ENCODE results near the gene IRF3.

IRF3 gene

GRCh38 chr19:49687566-49688316 is 22.1 kb upstream of the IRF3 start:
- DNase-seq (ENCODE audit: low spot score), result no peak

DNA sequence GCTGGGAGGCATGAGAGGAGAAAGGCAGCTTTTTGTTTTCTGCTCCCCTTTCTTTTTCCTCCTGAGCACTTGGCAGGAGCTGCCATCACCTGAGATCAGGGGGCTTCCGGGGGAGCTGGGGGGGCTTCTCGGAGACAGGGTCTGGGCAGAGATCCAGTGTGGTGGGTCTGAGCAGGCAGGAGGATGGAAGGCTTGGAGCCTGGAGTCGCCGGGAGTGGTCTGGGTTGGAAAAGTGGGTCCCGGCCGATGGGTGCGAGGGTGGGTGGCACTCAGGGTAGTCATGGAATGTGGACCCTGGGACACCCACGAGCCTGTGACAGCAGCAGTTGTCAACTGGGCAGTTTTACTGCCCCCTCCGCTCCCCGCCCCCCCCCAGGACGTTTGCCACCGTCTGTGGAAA is 21.5 kb upstream of the IRF3 start:
- DNase-seq (ENCODE audit: low spot score), result no peak

DNA sequence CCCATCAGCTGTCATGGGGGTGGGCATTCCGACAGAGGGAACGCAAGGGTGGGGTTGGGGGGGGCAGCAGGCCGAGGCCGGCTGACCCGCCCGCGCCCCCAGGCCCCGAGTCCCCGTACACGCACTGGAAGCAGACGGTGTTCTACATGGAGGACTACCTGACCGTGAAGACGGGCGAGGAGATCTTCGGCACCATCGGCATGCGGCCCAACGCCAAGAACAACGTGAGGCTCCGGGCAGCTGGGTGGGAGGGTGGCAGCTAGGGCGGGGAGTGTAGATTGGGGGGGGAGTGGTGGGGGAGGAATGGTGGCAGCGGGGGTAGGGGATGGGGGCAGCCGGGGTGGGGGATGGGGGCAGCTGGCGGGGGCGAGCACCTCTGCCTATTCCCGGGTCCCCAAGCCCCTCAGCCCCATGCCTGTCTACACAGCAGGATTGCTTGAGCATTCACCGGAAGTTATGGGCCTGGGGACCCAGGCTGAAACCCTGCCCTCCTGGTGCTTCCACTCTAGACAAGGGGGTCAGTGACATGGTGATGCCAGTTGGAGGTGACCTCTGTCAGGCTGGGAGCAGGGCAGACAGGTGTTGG is 20.9 kb upstream of the IRF3 start:
- no peak for DNase-seq (ENCODE audit: low spot score)

DNA sequence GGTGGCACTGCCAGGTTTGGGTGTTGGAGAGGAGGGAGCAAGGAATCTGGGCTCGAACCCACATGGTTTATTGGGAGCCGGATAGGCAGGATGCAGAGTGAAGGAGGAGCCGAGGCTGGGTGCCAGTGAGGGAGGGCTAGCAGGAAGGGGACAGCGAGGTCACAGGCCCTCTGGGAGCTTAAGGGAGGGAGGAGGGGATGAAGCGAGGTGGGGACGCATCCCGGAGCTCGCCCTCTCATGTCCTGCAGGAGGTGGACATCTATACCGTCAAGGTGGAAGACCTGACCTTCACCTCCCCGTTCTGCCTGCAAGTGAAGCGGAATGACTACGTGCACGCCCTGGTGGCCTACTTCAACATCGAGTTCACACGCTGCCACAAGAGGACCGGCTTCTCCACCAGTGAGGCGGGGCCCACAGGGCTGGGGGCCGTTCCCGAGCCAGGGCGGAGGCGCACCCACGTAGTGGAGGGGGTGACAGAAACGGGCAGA is 20.2 kb upstream of the IRF3 start:
- DNase-seq (ENCODE audit: low spot score), result no peak

GRCh38 chr19:49684983-49685553 is 19.4 kb upstream of the IRF3 start:
- DNase-seq (ENCODE audit: low spot score), result no peak

- DNase-seq (ENCODE audit: low spot score), result no peak
These were observed 18.8 kb upstream of the IRF3 start for GRCh38 chr19:49684251-49684982.

GRCh38 chr19:49683814-49684250 is 18.2 kb upstream of the IRF3 start:
- DNase-seq (ENCODE audit: low spot score), result no peak

- no peak for DNase-seq (ENCODE audit: low spot score)
These were observed 16.6 kb upstream of the IRF3 start for GRCh38 chr19:49682274-49682673.

DNA sequence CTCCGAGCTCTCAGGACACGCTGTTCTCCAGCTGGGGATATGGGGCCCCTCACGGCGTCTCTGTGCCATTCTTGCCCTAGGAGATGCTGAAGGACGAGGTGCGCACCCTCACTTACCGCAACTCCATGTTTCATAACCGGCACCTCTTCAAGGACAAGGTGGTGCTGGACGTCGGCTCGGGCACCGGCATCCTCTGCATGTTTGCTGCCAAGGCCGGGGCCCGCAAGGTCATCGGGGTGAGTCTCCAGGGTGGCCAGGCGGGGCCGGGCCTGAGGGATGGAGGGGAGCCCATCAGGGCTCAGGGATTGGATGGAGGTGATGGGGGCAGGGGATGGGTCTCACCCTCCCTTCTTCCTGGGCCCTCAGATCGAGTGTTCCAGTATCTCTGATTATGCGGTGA is 16.2 kb upstream of the IRF3 start:
- no peak for DNase-seq (ENCODE audit: low spot score)

DNA sequence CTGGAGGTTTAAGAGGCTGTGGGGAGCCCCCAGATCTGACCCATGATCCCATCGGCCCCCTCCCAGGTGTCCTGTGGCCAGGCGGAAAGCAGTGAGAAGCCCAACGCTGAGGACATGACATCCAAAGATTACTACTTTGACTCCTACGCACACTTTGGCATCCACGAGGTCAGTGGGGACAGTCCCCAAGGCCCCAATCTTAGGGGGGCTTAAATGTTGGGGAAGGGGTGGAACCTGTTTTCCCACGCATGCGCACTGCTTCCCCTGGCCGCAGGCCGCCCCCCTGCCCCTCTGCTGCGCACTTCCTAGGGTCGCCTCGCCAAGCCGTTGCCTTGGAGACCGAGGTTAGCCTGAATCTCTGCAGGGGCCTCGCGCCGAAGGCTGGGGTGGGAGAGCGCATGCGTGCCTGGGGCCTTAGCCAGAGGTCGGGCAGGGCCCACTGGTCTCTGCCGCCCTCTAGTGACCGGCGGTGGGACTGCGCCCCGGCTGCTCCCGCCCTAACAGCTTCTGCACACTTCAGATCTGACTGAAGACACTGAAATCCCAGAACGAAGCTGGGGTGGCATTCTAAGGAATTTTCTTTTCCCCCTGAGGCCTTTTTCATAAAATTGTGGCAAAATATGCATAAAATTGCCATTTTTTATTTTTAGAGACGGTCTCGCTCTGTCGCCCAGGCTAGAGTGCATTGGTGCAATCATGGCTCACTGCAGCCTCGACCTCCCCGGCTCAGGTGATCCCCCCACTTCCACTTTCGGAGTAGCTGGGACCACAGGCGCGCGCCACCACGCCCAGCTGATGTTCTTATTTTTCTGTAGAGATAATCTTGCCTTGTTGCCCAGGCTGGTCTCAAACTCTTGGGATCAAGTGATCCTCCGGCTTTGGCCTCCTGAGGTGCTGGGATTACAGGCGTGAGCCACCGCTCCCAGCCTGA is 15.0 kb upstream of the IRF3 start:
- DNase-seq (ENCODE audit: low spot score), result peak; percentile 90

DNA sequence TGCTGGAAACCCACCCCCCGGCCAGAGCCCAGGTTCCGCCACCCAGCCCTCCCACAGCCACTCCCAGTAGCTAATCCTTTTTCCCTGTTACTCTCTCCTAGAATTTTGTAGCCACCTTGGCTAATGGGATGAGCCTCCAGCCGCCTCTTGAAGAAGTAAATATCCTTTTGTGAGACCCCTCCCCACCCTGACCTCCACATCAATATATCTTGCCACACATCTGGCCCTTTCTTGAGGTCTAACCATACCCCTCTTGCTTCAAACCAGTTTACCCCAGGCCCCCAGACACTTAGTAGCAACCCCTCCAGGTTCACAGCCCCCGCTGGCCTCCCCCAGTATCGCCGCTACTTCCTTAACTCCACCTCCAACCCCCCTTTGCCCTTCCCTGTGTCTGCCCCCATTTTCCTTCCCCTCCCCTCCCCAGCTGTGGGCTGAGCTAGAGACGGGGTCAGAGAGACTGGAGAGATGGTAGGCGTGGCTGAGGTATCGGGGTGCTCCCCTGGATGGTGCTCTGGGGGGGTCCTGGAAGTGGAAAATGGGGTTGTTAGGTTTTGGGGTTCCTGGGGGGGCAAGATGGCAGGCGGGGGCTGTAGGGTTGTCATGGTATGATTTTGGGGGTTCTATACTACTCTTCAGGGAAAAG is 14.2 kb upstream of the IRF3 start:
- no peak for DNase-seq (ENCODE audit: low spot score)

DNA sequence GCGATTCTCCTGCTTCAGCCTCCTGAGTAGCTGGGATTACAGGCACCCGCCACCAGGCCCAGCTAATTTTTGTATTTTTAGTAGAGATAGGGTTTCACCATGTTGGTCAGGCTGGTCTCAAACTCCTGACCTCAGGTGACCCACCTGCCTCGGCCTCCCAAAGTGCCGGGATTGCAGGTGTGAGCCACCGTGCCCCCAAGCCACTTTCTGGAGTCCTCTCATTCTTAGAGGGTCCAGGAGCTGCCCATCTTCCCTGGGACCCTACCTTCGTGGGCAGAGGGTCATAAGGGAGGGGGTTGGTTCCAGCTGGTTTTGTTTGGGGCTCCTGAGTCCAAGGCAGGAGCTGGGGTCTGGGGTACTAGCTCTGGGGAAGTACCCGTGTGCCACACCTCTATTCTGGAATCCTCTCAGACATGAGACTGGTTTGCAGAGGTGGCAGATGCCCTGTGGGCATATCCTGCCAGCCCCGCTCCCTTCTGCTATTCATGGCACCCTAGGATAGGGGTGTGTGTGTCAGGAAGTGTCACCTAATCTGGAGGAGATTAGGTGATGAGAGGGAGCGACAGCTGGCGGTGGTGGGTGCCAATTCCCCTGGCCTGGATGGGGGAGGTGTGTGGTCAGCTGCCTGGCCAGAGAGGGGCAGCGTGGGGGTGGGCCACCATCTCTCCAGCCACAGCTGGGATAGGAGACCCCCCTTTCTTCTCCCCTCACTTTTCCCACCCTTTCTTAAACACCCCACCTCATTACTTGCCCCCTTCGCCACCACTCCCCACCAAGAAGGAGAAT is 13.5 kb upstream of the IRF3 start:
- DNase-seq (ENCODE audit: low spot score), result no peak

DNA sequence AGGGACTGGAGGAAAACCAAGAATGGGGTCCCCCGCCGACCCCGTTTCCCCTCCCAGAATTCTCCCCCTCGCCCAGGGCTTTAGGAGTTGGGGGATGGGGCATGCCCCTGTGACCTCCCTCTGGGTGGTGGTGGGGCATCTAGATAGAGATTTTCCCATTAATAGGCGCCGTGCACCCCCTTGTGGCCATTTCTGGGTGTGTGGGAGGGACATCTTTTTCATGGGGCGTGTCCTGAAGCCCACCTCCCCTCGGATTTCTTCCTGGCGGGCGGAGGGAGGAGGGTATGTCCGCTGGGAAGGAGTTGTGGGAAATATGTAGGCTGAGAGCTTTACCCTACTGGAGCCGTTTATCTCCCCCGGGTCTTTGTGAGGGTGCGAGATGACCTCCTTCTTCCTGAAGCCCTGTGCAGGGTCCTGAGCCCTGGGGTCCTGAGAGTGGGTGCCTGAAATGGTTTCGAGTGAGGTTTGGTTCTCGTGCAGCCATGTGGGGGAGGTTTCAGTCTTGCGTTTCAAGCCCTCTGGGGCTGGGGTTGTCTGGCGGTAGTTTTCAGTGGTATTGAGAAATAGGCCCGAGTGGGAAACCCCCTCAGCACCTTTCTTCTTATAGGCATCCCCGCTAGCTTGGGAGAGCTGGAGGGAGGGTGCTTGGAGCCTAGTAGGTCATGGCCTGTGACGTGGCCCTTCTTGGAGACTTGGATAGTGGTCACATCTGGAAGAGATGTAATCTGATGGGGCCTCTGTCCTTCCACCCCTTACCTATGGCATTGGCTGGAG is 12.4 kb upstream of the IRF3 start:
- DNase-seq (ENCODE audit: low spot score), result peak; percentile 72

DNA sequence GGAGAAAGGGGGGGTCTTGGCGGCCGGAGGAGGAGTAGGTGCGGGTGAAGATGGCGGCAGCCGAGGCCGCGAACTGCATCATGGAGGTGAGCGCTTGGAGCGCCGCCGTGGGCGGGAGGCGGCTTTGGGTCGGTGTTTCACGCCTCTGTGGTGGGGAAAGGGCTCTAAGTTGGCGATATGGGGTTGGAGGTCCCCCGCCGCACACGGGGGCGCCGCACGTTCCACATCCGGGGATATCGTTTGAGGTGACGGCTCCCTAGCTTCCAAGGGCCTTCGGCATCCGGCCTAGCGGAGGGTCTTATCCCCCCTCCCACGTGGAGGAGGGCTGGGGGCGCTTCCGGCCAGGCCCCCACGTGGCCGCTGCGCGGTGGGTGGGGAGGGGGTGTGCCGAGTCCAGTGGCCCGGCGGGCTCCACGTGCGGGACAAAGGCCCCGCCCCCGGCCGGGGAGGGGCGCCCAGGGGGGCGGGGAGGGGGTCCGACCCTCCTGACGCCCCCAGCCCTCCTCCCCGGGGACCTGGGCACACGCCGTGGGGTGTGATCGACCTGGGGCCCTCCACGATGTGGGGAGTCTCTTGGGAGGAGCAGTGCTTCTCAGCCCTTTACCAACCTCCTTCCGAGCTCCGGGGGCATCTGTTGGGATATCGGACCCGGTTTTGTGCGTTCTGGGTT is 11.7 kb upstream of the IRF3 start, which contains the start of gene PRMT1:
TSS of gene PRMT1 (plus strand) at position 41 of the 670 bp plus-strand sequence. CDS start at position 51, 10 bp downstream.
- peak; percentile 28 for DNase-seq (ENCODE audit: low spot score)

DNA sequence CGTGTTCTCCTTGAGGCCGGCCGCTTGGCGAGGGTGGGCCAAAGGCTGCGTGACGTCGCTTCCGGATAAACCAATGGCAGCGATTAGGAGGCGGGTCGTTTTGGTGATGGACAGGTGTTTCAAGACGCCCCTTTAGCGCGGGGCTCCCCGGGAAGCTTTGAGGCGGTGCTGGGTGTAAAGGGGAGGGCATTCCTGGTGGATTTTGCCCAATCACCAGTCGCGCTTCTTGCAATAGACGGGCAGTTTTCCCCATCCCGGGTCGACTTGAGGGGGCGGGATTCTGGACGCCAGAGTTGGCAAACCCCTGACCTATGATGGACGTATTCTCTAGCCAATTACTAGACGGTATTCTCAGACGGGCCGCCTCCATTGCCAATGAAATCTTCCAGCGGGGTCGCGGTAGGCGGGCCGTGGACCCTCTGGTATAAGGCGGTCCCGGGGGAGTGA is 11.2 kb upstream of the IRF3 start:
- peak; percentile 100 for DNase-seq (ENCODE audit: low spot score)

GRCh38 chr19:49676136-49676783 is 10.6 kb upstream of the IRF3 start:
- DNase-seq (ENCODE audit: low spot score), result no peak

DNA sequence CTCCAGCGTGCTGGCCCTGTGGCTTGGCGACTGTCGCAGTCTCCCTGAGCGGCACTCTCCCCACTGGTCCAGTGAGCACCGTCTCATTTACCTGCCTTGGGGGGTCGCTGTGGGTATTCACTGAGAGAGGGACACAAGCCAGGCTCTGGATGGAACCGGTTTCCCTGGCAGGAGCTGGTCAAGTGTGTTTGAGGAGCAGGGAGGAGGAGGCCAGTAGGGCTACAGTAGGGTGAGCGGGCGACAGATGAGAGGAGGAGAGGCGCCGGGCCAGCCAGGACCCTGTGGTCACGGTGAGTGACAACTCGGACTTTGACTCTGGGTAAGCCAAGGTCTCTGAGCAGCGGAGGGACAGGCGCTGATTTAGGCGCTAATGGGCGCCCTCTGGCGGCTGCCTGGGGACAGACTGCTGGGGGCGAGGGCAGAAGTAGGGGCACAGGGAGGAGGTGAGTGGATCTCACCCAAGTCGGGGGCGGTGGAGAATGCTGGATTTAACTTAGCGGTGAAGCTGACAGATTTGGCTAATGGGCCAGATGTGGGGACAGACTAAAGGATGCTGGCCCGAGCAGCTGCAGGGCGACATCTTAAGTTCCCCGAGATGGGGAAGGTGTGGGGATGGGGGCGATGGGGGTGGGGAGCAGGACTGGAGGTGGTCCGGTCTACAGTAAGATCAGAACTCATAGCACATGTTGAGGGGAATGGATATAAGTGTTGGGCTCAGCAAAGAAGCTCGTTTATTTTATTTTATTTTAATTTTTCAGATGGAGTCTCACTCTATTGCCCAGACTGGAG is 6.7 kb upstream of the IRF3 start:
- peak; percentile 74 for DNase-seq (ENCODE audit: low spot score)

Data from CD4-positive, alpha-beta T cell treated with Interleukin-6 at 100 ng/mL for 8 hours (primary cell).